Fibroblast of lung (primary cell): ENCODE results near the gene PCDHA8. TPM values are rescaled to one million over a fixed set of nuclear protein-coding genes. Genes with fewer than 3 reads are reported as not detected.
A peak's percentile ranks its signal among the peaks of the same experiment; 100 is the strongest.
"Not testable (repeated sequence)": the region's sequence is repeated elsewhere in the genome, so short reads cannot be mapped to it uniquely, and the experiment has no call there.

Experiments used
- DNase-seq, 2 donors: peaks; one replicate each; pipeline versions ENCODE4 v3.0.0 to v3.0.0-alpha.2; 2010; ENCODE audit warnings: low read depth in 2 of 2
- H2AFZ ChIP-seq: 2 replicates; pipeline ENCODE4 v1.5.1; 2012; ENCODE audit warnings: low read length, control low read depth, inconsistent platforms
- H3K27ac ChIP-seq: 2 replicates; pipeline ENCODE4 v1.5.1; 2011; ENCODE audit warnings: low read length, control low read depth; ENCODE audit not compliant: insufficient read depth
- H3K27me3 ChIP-seq: 2 replicates; pipeline ENCODE4 v1.5.1; 2011; ENCODE audit warnings: mild to moderate bottlenecking, low read length; ENCODE audit not compliant: control insufficient read depth, insufficient read depth
- H3K36me3 ChIP-seq: 2 replicates; pipeline ENCODE4 v1.5.1; 2011; ENCODE audit warnings: low read length; ENCODE audit not compliant: control insufficient read depth, insufficient read depth
- H3K4me1 ChIP-seq: 2 replicates; pipeline ENCODE4 v1.5.1; 2011; ENCODE audit warnings: low read length; ENCODE audit not compliant: control insufficient read depth, insufficient read depth; ENCODE audit errors: extremely low read depth
- H3K4me2 ChIP-seq: 2 replicates; pipeline ENCODE4 v1.5.1; 2011; ENCODE audit warnings: low read length, control low read depth; ENCODE audit not compliant: insufficient read depth; ENCODE audit errors: extremely low read depth
- H3K4me3 ChIP-seq, 4 experiments: fragments of 200-600 bp in 1 of 4; sonication (generic) in 1 of 4; replicated peaks in 1 of 4; 2 replicates each; pipeline ENCODE4 v1.5.1; 2011 to 2016; ENCODE audit warnings: low read length in 4 of 4, low read depth in 3 of 4, mild to moderate bottlenecking in 3 of 4, control low read depth in 2 of 4, inconsistent platforms in 1 of 4, mixed read lengths in 1 of 4; ENCODE audit not compliant: insufficient read depth in 1 of 4; ENCODE audit errors: control extremely low read depth in 1 of 4
- H3K79me2 ChIP-seq: 2 replicates; pipeline ENCODE4 v1.5.1; 2012; ENCODE audit warnings: mild to moderate bottlenecking, low read length, inconsistent platforms; ENCODE audit not compliant: control insufficient read depth, insufficient read depth
- H3K9ac ChIP-seq: 2 replicates; pipeline ENCODE4 v1.5.1; 2011; ENCODE audit warnings: mild to moderate bottlenecking, low read length, control low read depth; ENCODE audit not compliant: insufficient read depth
- H3K9me3 ChIP-seq: 2 replicates; pipeline ENCODE4 v1.5.1; 2012; ENCODE audit warnings: low read depth, low read length; ENCODE audit not compliant: control insufficient read depth, insufficient read depth
- H4K20me1 ChIP-seq: 2 replicates; pipeline ENCODE4 v1.5.1; 2011; ENCODE audit warnings: low read length; ENCODE audit not compliant: control insufficient read depth, insufficient read depth; ENCODE audit errors: extremely low read depth
- EZH2 ChIP-seq: IDR thresholded peaks from 2 replicates; pipeline ENCODE4 v1.5.1; 2012; ENCODE audit warnings: low read length, control low read depth, mild to moderate bottlenecking; ENCODE audit errors: missing control alignments
- polyA plus RNA-seq, 2 donors: library from polyadenylated mRNA; depleted of rRNA in 1 of 2; stranded (reverse) in 1 of 2; unstranded in 1 of 2; fragments of >200 nt; gene quantifications; 2 replicates each; pipeline ENCODE4 v1.2.1, GENCODE V29; 2011 to 2012; ENCODE audit warnings: missing spikeins in 1 of 2
- total RNA-seq: library from RNA; depleted of rRNA; stranded (reverse); fragments of >200 nt; gene quantifications from 2 replicates; pipeline ENCODE4 v1.2.1, GENCODE V29; 2014
- TF ChIP-seq, protein P1 (sequence below), 2 donors: IDR thresholded peaks in 1 of 2; conservative IDR thresholded peaks in 1 of 2; 1 replicate in 1 of 2; 2 replicates in 1 of 2; pipeline ENCODE4 v1.5.1; 2011 to 2012; ENCODE audit warnings: low read length in 2 of 2, control low read depth in 1 of 2, inconsistent platforms in 1 of 2, low read depth in 1 of 2, mild to moderate bottlenecking in 1 of 2

The PCDHA8 gene
- total and polyA plus RNA-seq, 2 donors (not counting 1 experiment from before 2014, with no cell fraction given), result 0.33 TPM

DNA sequence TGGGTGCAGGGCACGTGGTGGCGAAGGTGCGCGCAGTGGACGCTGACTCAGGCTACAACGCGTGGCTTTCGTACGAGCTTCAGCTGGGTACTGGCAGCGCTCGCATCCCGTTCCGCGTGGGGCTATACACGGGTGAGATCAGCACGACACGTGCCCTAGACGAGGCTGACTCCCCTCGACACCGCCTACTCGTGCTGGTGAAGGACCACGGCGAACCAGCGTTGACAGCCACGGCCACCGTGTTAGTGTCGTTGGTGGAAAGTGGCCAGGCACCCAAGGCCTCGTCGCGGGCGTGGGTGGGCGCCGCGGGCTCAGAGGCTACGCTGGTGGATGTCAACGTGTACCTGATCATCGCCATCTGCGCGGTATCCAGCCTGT, 44.3 kb upstream of the PCDHA8 start:
- Histone ChIP-seq H3K4me1 (no peaks in the 10 kb centered on the region), H3K36me3 (no peaks in the 10 kb centered on the region), H3K27ac (no peak overlapping the region), H3K27me3 (no peaks in the 10 kb centered on the region), H3K9me3 (no peaks in the 10 kb centered on the region), H3K4me2 (no peak overlapping the region), H3K9ac (no peak overlapping the region), H3K79me2 (no peaks in the 10 kb centered on the region), H2AFZ (no peak overlapping the region), H4K20me1 (no peaks in the 10 kb centered on the region), H3K4me3 (no peak overlapping the region)
- no peak for TF ChIP-seq EZH2
- TF ChIP-seq, protein P1, sequence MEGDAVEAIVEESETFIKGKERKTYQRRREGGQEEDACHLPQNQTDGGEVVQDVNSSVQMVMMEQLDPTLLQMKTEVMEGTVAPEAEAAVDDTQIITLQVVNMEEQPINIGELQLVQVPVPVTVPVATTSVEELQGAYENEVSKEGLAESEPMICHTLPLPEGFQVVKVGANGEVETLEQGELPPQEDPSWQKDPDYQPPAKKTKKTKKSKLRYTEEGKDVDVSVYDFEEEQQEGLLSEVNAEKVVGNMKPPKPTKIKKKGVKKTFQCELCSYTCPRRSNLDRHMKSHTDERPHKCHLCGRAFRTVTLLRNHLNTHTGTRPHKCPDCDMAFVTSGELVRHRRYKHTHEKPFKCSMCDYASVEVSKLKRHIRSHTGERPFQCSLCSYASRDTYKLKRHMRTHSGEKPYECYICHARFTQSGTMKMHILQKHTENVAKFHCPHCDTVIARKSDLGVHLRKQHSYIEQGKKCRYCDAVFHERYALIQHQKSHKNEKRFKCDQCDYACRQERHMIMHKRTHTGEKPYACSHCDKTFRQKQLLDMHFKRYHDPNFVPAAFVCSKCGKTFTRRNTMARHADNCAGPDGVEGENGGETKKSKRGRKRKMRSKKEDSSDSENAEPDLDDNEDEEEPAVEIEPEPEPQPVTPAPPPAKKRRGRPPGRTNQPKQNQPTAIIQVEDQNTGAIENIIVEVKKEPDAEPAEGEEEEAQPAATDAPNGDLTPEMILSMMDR (conservative IDR thresholded peaks at IDR 0.05 in 1 of 2, IDR thresholded peaks at IDR 0.05 in 1 of 2; ENCODE audit: low read depth in 1 of 2, low read length in 2 of 2), result no peak
- DNase-seq, result no peak

DNA sequence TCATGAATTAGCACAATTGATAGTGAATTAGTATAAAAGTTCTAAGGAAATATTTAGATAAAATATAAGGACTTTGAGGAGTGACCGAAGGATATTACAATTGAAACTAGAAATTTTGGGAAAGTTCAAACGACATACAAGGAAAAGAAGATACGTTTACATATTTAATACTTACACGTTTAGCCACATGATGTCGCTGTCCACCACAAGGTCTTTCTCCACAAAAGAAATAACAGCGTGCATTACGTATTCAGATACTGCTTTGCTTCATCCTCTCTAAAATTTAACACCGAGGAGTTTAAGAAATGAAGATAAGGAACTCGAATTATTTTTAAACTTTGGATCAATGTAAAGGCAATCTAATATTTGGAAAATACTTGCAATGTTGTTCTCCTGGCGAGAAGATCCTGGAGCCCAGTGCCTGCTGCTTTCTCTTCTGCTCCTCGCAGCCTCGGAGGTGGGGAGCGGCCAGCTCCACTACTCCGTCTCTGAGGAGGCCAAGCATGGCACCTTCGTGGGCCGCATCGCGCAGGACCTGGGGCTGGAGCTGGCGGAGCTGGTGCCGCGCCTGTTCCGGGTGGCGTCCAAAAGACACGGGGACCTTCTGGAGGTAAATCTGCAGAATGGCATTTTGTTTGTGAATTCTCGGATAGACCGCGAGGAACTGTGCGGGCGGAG, 40.0 kb upstream of the PCDHA8 start, which contains the start of gene PCDHA3:
Gene PCDHA3, plus strand, starts transcription at position 242 of the 678 bp plus-strand sequence.
- H3K4me1 ChIP-seq, result no peaks in the 10 kb centered on the region
- H3K9me3 ChIP-seq, result no peaks in the 10 kb centered on the region
- H3K27me3 ChIP-seq, result no peaks in the 10 kb centered on the region
- H2AFZ ChIP-seq, result no peak within 1 kb of the TSS
- no peak within 1 kb of the TSS for H3K4me2 ChIP-seq
- no peaks in the 10 kb centered on the region for H4K20me1 ChIP-seq
- no peak for TF ChIP-seq EZH2
- TF ChIP-seq, protein P1 (conservative IDR thresholded peaks at IDR 0.05 in 1 of 2, IDR thresholded peaks at IDR 0.05 in 1 of 2; ENCODE audit: low read depth in 1 of 2, low read length in 2 of 2), result peak in 1 of 2 donors; percentile 26
- H3K9ac ChIP-seq, result no peak within 1 kb of the TSS
- peak within 1 kb of the TSS in 2 of 4 experiments; percentile 0 to 45 for H3K4me3 ChIP-seq
- no peaks in the 10 kb centered on the region for H3K79me2 ChIP-seq
- no peak within 1 kb of the TSS for H3K27ac ChIP-seq
- H3K36me3 ChIP-seq, result no peaks in the 10 kb centered on the region
- peak; percentile 18 to 39 for DNase-seq

DNA sequence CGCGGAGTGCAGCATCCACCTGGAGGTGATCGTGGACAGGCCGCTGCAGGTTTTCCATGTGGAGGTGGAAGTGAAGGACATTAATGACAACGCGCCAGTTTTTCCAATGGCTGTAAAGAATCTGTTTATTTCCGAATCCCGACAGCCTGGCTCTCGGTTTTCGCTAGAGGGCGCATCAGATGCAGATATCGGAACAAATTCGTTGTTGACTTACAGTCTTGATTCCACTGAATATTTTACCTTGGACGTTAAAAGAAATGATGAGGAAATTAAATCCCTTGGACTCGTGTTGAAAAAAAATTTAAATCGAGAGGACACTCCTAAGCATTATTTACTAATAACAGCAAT, 39.5 kb upstream of the PCDHA8 start:
- Histone ChIP-seq H3K4me3 (peak overlapping the region in 1 of 4 experiments; percentile 45), H3K4me2 (no peak overlapping the region)
- DNase-seq, result no peak

DNA sequence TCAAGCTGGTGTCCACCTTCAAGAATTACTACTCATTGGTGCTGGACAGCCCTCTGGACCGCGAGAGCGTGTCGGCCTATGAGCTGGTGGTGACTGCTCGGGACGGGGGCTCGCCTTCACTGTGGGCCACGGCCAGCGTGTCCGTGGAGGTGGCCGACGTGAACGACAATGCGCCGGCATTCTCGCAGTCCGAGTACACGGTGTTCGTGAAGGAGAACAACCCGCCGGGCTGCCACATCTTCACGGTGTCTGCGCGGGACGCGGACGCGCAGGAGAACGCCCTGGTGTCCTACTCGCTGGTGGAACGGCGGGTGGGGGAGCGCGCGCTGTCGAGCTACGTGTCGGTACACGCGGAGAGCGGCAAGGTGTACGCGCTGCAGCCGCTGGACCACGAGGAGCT, 38.6 kb upstream of the PCDHA8 start:
- not testable (repeated sequence) for H3K4me3 ChIP-seq, DNase-seq, H2AFZ ChIP-seq, H3K79me2 ChIP-seq, H3K9ac ChIP-seq, H3K4me2 ChIP-seq, H3K9me3 ChIP-seq, H4K20me1 ChIP-seq, H3K27ac ChIP-seq, H3K36me3 ChIP-seq, H3K27me3 ChIP-seq, H3K4me1 ChIP-seq

More for the DNA sequence above, 39.5 kb upstream of the PCDHA8 start:
- H3K9ac ChIP-seq, result no peak overlapping the region
- no peaks in the 10 kb centered on the region for H3K79me2 ChIP-seq
- H2AFZ ChIP-seq, result no peak overlapping the region
- TF ChIP-seq EZH2, result no peak
- TF ChIP-seq, protein P1 (conservative IDR thresholded peaks at IDR 0.05 in 1 of 2, IDR thresholded peaks at IDR 0.05 in 1 of 2; ENCODE audit: low read depth in 1 of 2, low read length in 2 of 2), result peak; percentile 18 to 23
- no peaks in the 10 kb centered on the region for H3K36me3 ChIP-seq
- no peak overlapping the region for H3K27ac ChIP-seq
- H3K9me3 ChIP-seq, result no peaks in the 10 kb centered on the region
- H4K20me1 ChIP-seq, result no peaks in the 10 kb centered on the region
- H3K27me3 ChIP-seq, result no peaks in the 10 kb centered on the region
- no peaks in the 10 kb centered on the region for H3K4me1 ChIP-seq
